Neural cell (in vitro differentiated cells): ENCODE measurements around the gene TMOD1.

Source experiments
- CTCF ChIP-seq: fragments of 450-650 bp; IDR thresholded peaks from 2 replicates; pipeline ENCODE4 v1.5.1; 2014; ENCODE audit warnings: antibody characterized with exemption, mild to moderate bottlenecking, moderate library complexity; ENCODE audit not compliant: poor library complexity, severe bottlenecking
- EZH2 ChIP-seq: fragments of 200-600, 300-800 bp; shearing (Covaris generic), sonication (generic); IDR thresholded peaks from 2 replicates; pipeline ENCODE4 v1.6.1; 2014; ENCODE audit warnings: antibody characterized with exemption, low read length, borderline replicate concordance, mild to moderate bottlenecking; ENCODE audit not compliant: insufficient read depth, poor library complexity, severe bottlenecking
- RAD21 ChIP-seq: fragments of 450-650 bp; conservative IDR thresholded peaks from 2 replicates; pipeline ENCODE4 v1.6.1; 2014; ENCODE audit warnings: antibody characterized with exemption, mild to moderate bottlenecking, moderate library complexity
- SMC3 ChIP-seq: fragments of 450-650 bp; conservative IDR thresholded peaks from 2 replicates; pipeline ENCODE4 v1.6.1; 2014; ENCODE audit warnings: antibody characterized with exemption, mild to moderate bottlenecking, moderate library complexity; ENCODE audit not compliant: poor library complexity

GRCh38 chr9:97554566-97555075 is 53.2 kb downstream of the TMOD1 start:
- TF ChIP-seq EZH2 = no peak
- no peak for TF ChIP-seq RAD21
- TF ChIP-seq CTCF = no peak
- no peak for TF ChIP-seq SMC3
